Stimulated activated memory B cell treated with anti-CD40 and anti-IgM and Interleukin-4, amounts not matched to agents 10 μg/mL and 1 μg/mL and 100 μg/mL, for 72 hours (primary cell): ENCODE measurements around the gene SDK1.

ENCODE experiments used
- ATAC-seq: fragments of 150-1000 bp; cut with Tn5 transposase; 2 replicates; pipeline ENCODE4 v1.10.0; 2021
- H3K27ac Mint-ChIP-seq: one replicate; pipeline ENCODE4 v1.8.0; 2022; ENCODE audit warnings: mild to moderate bottlenecking, mixed read lengths
- H3K27me3 Mint-ChIP-seq: one replicate; pipeline ENCODE4 v1.8.0; 2022; ENCODE audit warnings: mixed read lengths
- H3K36me3 Mint-ChIP-seq: one replicate; pipeline ENCODE4 v1.8.0; 2022; ENCODE audit warnings: mixed read lengths
- H3K4me1 Mint-ChIP-seq: one replicate; pipeline ENCODE4 v1.8.0; 2022; ENCODE audit warnings: mixed read lengths
- H3K4me3 Mint-ChIP-seq: one replicate; pipeline ENCODE4 v1.8.0; 2022; ENCODE audit warnings: mild to moderate bottlenecking, moderate library complexity, mixed read lengths
- H3K9me3 Mint-ChIP-seq: one replicate; pipeline ENCODE4 v1.8.0; 2022; ENCODE audit warnings: mixed read lengths

SDK1 gene

DNA sequence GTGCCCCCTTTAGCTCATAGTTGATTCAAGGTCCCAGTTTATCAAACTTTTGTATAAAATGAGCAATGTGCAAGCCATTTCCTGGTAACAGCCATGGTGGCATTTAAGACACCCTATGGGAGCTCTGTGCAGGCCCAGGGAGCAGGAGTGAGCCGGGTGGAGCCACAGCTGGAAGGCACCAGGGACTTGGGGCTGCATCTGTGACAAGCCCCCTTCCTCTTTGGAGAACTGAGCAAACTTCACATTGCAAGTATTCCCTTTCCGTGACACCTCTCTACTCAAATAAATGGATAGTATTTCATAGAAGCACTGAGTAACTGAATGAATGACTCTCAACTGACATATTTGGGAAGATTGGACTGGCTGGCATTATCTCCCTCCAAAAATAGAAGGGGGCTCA lies 822.3 kb downstream of the SDK1 start:
- Mint-ChIP-seq H3K27me3 (peaks cover 31% of the 10 kb centered on the region), H3K27ac (no peak overlapping the region), H3K36me3 (peaks cover 5% of the 10 kb centered on the region), H3K4me1 (no peaks in the 10 kb centered on the region), H3K4me3 (no peak overlapping the region), H3K9me3 (peaks cover 32% of the 10 kb centered on the region)
- no peak for ATAC-seq

DNA sequence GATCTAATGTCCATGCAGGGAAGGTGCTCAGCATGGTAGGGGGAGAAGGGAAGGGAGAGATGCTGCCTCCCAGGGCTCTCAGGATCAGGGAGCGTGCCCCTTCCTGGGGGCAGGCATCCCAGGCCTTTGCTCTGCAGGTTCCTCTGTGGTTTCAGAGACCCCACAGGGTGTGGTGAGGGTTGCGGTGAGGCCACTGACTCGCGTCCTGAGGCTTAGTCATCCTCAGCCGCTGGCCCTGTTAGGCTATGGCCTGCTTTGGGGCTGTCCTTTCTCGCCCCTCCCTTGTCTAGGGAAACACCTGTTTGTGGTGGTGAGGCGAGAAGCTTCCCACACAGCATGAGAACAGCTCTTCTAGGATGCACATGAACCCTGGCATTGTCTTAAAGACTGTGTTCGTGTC lies 822.8 kb downstream of the SDK1 start:
- no peak overlapping the region for H3K4me3 Mint-ChIP-seq
- no peak overlapping the region for H3K27ac Mint-ChIP-seq
- peaks cover 29% of the 10 kb centered on the region for H3K9me3 Mint-ChIP-seq
- peaks cover 5% of the 10 kb centered on the region for H3K36me3 Mint-ChIP-seq
- H3K27me3 Mint-ChIP-seq = peaks cover 36% of the 10 kb centered on the region
- no peaks in the 10 kb centered on the region for H3K4me1 Mint-ChIP-seq
- no peak for ATAC-seq

DNA sequence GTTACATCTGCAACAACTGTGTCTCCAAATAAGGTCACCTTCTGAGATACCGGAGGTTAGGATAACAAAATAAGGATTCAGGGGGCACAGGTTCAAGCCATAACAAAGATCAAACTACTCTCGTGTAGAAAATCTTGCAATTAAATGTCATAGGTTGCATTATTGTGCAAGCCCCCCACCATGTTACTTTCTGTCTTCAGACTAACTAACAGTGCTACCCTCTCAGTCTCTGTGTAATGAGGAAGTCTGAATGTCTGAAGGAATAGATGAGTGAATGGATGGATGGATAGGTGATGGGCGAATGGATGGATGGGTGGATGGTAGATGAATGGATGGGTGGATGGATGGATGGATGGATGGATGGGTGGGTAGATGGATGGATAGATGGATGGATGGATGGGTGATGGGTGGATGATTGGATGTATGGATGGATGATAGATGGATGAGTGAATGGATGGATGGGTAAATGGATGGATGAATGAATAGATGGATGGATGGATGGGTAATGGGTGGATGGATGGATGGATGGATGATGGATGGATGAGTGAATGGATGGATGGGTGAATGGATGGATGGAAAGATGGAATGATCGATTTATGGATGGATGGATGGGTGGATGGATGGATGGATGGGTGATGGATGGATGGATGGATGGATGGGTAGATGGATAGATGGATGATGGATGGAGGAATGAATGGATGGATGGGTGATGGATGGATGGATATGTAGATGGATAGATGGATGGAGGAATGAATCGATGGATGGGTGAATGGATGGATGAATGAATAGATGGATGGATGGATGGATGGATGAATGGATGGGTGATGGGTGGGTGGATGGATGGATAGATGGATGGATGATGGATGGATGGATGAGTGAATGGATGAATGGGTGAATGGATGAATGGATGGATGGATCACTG lies 823.8 kb downstream of the SDK1 start:
- Mint-ChIP-seq H3K36me3 (peaks cover 5% of the 10 kb centered on the region), H3K9me3 (peaks cover 24% of the 10 kb centered on the region), H3K27me3 (peaks cover 40% of the 10 kb centered on the region), H3K4me1 (no peaks in the 10 kb centered on the region), H3K4me3 (no peak overlapping the region), H3K27ac (no peak overlapping the region)
- no peak for ATAC-seq

DNA sequence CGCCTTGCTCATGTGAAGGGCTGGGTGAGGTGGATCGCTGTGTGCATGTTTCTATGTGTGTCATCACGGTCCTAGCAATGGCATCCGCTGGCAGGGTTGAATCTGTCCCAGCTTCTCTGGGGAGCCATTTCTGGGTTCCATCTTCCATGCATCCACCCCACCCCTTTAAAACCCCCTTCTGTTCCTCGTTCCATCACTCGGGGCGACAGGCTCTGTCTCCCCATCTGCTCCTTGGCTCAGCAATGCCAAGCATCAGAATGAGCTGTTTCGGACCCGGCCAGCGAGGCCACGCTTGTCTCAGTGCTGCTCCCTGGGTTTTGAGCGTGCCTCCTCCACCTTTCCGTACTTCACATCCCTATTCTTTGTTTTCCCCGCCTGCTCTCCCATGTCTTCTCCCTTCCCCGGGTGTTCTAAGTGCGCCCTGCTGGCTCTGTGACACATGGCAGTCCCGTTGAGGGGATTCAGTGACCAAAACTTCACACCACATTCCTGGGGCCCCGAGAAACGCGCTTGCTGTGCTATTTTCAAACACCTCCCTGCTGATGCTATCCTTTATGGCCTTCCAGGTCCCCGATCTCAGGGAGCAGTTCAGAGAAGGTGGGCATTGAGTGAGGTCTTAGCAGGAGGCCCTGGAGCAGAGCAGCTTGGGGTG lies 827.0 kb downstream of the SDK1 start:
- Mint-ChIP-seq H3K4me1 (no peaks in the 10 kb centered on the region), H3K4me3 (no peak overlapping the region), H3K36me3 (no peaks in the 10 kb centered on the region), H3K27ac (no peak overlapping the region), H3K9me3 (peaks cover 9% of the 10 kb centered on the region), H3K27me3 (peaks cover 40% of the 10 kb centered on the region)
- ATAC-seq = no peak

DNA sequence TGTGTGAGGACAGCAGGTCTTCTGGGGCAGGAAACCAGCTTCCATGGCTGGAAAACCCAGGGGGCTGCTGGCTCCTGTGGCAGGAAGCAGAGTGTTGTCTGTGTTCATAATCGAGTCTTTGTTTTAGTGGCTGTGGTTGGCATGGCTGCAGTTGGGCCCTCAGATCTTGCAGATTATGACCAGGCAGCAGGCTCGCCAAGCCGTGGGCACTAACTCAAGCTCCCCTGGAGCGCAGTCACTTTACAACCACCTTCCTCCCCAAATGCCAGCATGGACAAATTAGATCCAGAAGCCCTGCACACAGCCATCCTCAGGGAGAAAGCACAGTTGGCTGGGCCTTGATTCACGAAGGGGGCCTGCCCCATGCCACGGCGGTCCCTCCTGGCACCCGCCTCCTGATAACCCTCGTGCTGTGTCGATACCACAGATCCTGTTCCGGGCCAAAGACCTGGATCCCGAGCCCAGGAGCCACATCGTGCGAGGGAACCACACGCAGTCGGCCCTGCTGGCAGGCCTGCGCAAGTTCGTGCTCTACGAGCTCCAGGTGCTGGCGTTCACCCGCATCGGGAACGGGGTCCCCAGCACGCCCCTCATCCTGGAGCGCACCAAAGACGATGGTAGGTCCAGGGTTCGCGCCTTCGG lies 828.5 kb downstream of the SDK1 start:
- no peaks in the 10 kb centered on the region for H3K4me1 Mint-ChIP-seq
- no peak for ATAC-seq
- H3K36me3 Mint-ChIP-seq = no peaks in the 10 kb centered on the region
- H3K4me3 Mint-ChIP-seq = no peak overlapping the region
- peaks cover 33% of the 10 kb centered on the region for H3K27me3 Mint-ChIP-seq
- peaks cover 8% of the 10 kb centered on the region for H3K9me3 Mint-ChIP-seq
- no peak overlapping the region for H3K27ac Mint-ChIP-seq

DNA sequence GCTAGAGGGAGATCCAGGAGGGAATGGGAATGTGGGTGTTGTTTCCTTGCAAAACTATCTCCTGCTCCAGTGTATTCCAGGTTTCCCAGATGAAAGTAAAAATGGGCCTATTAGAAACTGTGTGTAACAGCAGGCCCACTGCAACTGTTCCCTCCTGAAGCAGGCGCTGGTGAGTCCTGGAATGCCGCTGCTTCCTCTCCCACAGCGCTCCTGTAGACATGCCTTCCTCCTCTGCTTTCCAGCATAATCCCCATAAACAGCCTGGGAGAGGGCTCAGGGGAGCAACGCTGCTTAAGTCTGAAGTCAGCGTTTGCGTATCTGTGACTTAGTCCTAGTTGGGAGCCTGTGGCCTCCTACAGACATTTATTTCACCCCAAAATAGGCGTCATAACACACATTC lies 830.0 kb downstream of the SDK1 start:
- no peak for ATAC-seq
- H3K4me3 Mint-ChIP-seq = no peak overlapping the region
- H3K27me3 Mint-ChIP-seq = peaks cover 19% of the 10 kb centered on the region
- no peak overlapping the region for H3K27ac Mint-ChIP-seq
- H3K9me3 Mint-ChIP-seq = no peaks in the 10 kb centered on the region
- H3K4me1 Mint-ChIP-seq = no peaks in the 10 kb centered on the region
- H3K36me3 Mint-ChIP-seq = no peaks in the 10 kb centered on the region

DNA sequence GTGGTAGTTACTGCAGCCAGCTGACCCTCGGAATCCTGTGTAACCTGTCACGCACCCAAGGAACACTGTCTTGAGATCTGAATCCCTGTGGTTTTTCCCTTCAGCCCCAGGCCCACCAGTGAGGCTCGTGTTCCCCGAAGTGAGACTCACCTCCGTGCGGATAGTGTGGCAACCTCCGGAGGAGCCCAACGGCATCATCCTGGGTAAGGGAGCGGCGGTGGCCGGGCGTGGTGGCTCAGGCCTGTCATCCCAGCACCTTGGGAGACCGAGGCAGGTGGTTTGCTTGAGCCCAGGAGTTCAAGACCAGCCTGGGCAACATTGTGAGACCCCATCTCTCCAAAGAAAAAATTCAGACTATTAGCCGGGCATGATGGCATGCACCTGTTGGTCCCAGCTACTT lies 831.2 kb downstream of the SDK1 start:
- ATAC-seq = no peak
- H3K4me3 Mint-ChIP-seq = no peak overlapping the region
- no peaks in the 10 kb centered on the region for H3K9me3 Mint-ChIP-seq
- peaks cover 18% of the 10 kb centered on the region for H3K27me3 Mint-ChIP-seq
- H3K36me3 Mint-ChIP-seq = no peaks in the 10 kb centered on the region
- H3K27ac Mint-ChIP-seq = no peak overlapping the region
- H3K4me1 Mint-ChIP-seq = no peaks in the 10 kb centered on the region

DNA sequence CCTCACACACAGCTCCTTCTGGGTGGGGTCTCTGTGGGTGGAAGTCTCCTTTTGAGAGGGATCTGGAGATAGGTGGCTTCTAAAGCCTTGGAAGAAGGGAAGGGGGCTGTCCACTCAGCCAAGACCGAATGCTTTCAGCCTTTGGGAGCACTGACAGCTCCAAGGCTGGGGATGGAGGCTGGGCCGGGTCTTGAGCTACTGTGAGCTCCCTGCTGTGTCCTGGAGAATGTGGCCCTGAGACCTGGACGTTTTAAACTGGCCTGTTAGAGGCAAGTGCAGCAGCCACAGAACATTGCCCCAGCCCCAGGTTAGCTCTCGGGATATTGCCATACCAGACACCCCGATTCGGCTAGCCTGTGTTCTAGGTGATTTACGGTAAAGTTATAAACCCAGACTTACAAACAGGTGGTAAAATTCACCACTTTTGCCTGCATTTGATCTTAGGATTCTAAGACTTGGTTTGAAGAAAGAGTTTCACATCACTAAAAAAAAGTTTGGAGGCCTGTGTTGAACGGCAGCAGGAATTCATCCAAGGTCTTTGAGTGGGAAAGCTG lies 832.5 kb downstream of the SDK1 start:
- Mint-ChIP-seq H3K36me3 (no peaks in the 10 kb centered on the region), H3K4me1 (no peaks in the 10 kb centered on the region), H3K27ac (no peak overlapping the region), H3K4me3 (no peak overlapping the region), H3K9me3 (no peaks in the 10 kb centered on the region), H3K27me3 (peaks cover 7% of the 10 kb centered on the region)
- no peak for ATAC-seq

DNA sequence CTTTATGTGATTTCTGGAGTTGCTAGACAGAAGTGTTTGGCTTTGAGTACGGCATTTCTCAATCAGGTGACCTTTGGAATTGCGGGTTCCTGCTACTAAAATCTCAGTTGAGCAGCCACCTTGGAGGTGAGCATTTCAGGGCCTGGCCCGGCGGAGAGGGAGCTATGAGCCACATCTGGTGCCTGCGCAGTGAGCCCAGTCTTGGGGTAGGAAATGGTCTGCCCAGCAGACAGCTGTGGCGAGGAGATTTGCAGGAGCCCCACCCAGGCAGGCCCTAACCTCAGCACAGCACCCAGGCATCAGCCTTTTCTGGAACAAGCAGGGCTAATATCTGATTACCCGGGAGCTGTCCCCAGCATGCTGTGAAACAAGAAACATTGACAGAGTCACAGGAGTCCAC lies 833.2 kb downstream of the SDK1 start:
- peaks cover under 1% of the 10 kb centered on the region for H3K27me3 Mint-ChIP-seq
- no peaks in the 10 kb centered on the region for H3K9me3 Mint-ChIP-seq
- no peak overlapping the region for H3K27ac Mint-ChIP-seq
- no peaks in the 10 kb centered on the region for H3K4me1 Mint-ChIP-seq
- no peak for ATAC-seq
- no peaks in the 10 kb centered on the region for H3K36me3 Mint-ChIP-seq
- no peak overlapping the region for H3K4me3 Mint-ChIP-seq

DNA sequence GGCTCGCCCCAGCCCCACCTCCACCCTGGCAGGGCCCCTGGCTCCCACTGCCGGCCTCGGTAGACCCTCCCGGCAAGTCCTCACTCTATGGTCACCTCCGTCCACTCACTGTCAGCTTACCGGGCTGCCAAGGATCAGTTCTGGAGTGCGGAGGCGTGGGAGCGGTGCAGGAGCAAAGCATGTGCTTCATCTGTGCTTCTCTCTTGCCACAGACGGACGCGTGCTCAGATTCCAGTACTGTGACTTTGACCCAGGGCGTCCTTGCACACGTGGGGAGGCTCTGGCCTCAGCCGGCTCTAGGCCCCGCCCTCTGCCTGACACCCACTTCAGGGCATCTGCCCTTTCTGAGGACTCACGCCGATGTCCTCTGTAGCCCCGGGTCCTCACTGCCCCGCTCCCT lies 833.6 kb downstream of the SDK1 start:
- H3K4me1 Mint-ChIP-seq = no peaks in the 10 kb centered on the region
- H3K27ac Mint-ChIP-seq = no peak overlapping the region
- no peaks in the 10 kb centered on the region for H3K36me3 Mint-ChIP-seq

DNA sequence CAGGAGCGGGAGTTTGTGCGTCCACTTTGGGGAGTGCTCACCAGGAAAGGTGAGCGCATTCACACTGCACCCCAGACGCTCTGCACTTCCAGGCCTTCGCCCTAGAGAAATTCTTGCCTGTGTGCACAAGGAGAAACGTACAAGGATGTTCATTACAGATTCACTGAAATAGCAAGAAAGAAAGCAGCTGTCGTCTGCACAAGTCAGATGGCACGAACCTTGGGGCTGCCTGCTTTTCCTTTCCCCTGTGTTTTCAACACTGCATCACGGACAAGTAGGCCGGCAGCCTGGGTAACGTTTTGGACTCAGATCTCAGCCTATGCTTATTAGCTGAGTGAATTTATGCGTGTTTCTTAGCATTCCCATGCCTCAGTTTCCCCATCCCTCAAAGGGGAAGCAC lies 834.2 kb downstream of the SDK1 start:
- Mint-ChIP-seq H3K27me3 (no peaks in the 10 kb centered on the region), H3K27ac (no peak overlapping the region), H3K9me3 (no peaks in the 10 kb centered on the region), H3K4me1 (no peaks in the 10 kb centered on the region), H3K36me3 (no peaks in the 10 kb centered on the region), H3K4me3 (no peak overlapping the region)
- ATAC-seq = no peak

More for the DNA sequence above, 833.6 kb downstream of the SDK1 start:
- ATAC-seq = no peak
- Mint-ChIP-seq H3K9me3 (no peaks in the 10 kb centered on the region), H3K4me3 (no peak overlapping the region), H3K27me3 (no peaks in the 10 kb centered on the region)

DNA sequence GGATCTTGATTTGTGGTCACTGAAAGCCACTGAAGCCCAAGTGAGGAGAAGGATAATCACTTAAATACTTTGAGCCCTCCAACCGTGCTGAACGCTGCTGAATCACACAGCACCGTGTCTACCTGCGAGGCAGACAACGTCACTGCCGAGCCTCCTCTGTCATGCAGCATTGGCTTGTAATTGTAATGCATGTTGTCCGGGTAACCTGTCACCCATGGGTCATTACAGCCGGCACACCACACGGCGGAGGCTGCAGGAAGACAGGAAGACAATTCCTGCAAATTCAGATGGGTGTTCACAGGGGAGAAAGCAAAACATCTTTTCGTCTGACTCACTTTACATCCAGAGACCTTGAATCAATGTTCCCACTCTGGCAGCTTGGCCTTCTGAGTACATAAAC lies 835.0 kb downstream of the SDK1 start:
- Mint-ChIP-seq H3K27ac (no peak overlapping the region), H3K4me1 (no peaks in the 10 kb centered on the region), H3K27me3 (no peaks in the 10 kb centered on the region), H3K9me3 (no peaks in the 10 kb centered on the region), H3K4me3 (no peak overlapping the region), H3K36me3 (no peaks in the 10 kb centered on the region)
- no peak for ATAC-seq

DNA sequence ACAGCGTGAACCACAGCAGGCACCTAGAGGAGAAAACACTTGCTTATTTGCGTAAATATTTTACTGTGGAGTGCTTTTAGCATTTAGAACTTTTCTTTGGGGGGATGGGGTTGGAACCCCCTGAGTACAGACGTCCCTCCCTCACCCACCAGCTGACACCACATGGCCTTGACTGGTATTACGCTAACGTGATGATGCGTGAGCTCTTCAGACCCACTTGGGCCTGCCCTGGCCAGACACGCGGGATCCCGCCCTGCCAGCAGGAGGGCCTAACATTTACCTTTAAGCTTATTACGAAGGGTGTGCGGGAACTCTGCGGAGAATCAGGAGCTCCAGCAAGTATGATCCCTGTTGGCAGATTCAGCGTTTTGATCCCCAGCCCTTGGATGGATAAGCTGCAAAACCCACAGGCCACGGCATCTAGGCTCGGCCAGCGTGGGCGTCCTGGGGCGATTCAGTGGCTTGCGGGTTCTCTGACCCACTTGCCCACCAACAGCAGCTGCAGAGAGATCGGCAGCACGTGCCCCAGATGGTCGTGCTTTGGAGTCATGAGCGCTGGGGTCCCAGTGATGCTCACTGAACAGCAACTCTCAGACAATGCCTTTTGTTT lies 835.6 kb downstream of the SDK1 start:
- no peaks in the 10 kb centered on the region for H3K27me3 Mint-ChIP-seq
- no peak for ATAC-seq
- H3K27ac Mint-ChIP-seq = no peak overlapping the region
- no peaks in the 10 kb centered on the region for H3K36me3 Mint-ChIP-seq
- H3K9me3 Mint-ChIP-seq = no peaks in the 10 kb centered on the region
- H3K4me1 Mint-ChIP-seq = no peaks in the 10 kb centered on the region
- no peak overlapping the region for H3K4me3 Mint-ChIP-seq

DNA sequence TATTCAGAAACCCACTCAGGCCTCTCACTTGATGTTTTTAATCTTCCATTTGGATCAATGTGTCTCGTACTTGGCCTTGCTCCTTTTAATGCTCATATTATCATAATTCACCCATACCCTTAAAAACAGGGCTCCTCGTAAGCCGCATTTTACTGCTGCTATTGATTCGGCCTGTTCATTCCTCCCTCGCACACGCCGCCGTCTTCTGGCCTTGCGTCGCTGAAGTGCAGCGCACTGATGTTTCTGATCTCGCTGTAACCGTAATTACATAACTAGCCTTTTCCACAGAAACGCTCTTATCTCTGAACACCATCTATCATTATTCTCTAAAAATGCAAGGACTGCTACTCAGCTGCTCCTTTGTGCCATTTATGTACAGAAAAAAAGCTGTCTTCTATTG lies 836.5 kb downstream of the SDK1 start:
- Mint-ChIP-seq H3K4me1 (no peaks in the 10 kb centered on the region), H3K9me3 (no peaks in the 10 kb centered on the region), H3K27ac (no peak overlapping the region)

DNA sequence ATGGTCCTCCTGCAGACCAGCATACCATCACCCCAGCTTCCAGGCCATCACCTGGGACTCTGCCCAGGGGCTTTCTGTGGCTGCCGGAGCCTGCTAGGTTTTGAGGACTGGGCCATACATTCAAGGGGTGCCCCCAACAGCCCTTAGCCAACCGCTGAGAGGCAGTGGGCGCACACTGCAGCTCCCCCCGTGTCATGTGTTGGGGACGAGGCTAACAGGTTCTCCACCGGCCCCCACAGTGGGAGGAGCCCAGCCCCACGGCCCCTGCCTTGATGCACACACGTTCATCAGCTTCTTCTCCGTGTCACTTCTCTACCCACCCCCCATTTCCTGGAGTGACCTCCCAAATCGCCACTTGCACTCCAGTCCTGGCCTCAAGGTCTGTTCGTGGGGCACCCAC lies 837.8 kb downstream of the SDK1 start:
- H3K4me1 Mint-ChIP-seq = no peaks in the 10 kb centered on the region
- ATAC-seq = no peak
- no peaks in the 10 kb centered on the region for H3K9me3 Mint-ChIP-seq
- H3K36me3 Mint-ChIP-seq = no peaks in the 10 kb centered on the region
- no peak overlapping the region for H3K27ac Mint-ChIP-seq
- H3K4me3 Mint-ChIP-seq = no peak overlapping the region
- H3K27me3 Mint-ChIP-seq = peaks cover 12% of the 10 kb centered on the region

More for the DNA sequence above, 836.5 kb downstream of the SDK1 start:
- no peak for ATAC-seq
- Mint-ChIP-seq H3K36me3 (no peaks in the 10 kb centered on the region), H3K27me3 (no peaks in the 10 kb centered on the region), H3K4me3 (no peak overlapping the region)
